IPS-18c (cell line): ENCODE measurements around the gene UBE2G2.

Experiments
- H3K4me3 ChIP-seq: 2 replicates; pipeline ENCODE4 v1.7.0; 2013; ENCODE audit warnings: low read depth, mild to moderate bottlenecking, low read length, moderate library complexity; ENCODE audit not compliant: insufficient read depth
- H3K9me3 ChIP-seq: one replicate; pipeline ENCODE4 v1.6.1; 2013; ENCODE audit warnings: mild to moderate bottlenecking, low read length, moderate library complexity; ENCODE audit not compliant: control insufficient read depth, insufficient read depth

Gene UBE2G2

GRCh38 chr21:44763050-44763378 is 38.6 kb downstream of the UBE2G2 start:
- H3K4me3 ChIP-seq: no peak overlapping the region
- H3K9me3 ChIP-seq: peaks cover 5% of the 10 kb centered on the region

GRCh38 chr21:44762221-44763049 is 39.2 kb downstream of the UBE2G2 start:
- no peak overlapping the region for H3K4me3 ChIP-seq
- H3K9me3 ChIP-seq: peaks cover 5% of the 10 kb centered on the region

GRCh38 chr21:44761747-44762208 is 39.8 kb downstream of the UBE2G2 start:
- Histone ChIP-seq H3K9me3 (peaks cover 5% of the 10 kb centered on the region), H3K4me3 (no peak overlapping the region)

GRCh38 chr21:44761011-44761729 is 40.5 kb downstream of the UBE2G2 start:
- no peak overlapping the region for H3K4me3 ChIP-seq

GRCh38 chr21:44760376-44760775 is 41.2 kb downstream of the UBE2G2 start:
- H3K4me3 ChIP-seq: no peak overlapping the region
- peaks cover 7% of the 10 kb centered on the region for H3K9me3 ChIP-seq

More at GRCh38 chr21:44761011-44761729, 40.5 kb downstream of the UBE2G2 start:
- peaks cover 5% of the 10 kb centered on the region for H3K9me3 ChIP-seq

GRCh38 chr21:44759628-44760285 is 41.9 kb downstream of the UBE2G2 start:
- no peak overlapping the region for H3K4me3 ChIP-seq
- peaks cover 7% of the 10 kb centered on the region for H3K9me3 ChIP-seq

- peaks cover 7% of the 10 kb centered on the region for H3K9me3 ChIP-seq
Observed at GRCh38 chr21:44758781-44759627, 42.6 kb downstream of the UBE2G2 start.

GRCh38 chr21:44758141-44758561 is 43.5 kb downstream of the UBE2G2 start:
- Histone ChIP-seq H3K4me3 (no peak overlapping the region), H3K9me3 (peaks cover 7% of the 10 kb centered on the region)

More at GRCh38 chr21:44758781-44759627, 42.6 kb downstream of the UBE2G2 start:
- H3K4me3 ChIP-seq: no peak overlapping the region

- Histone ChIP-seq H3K4me3 (no peak overlapping the region), H3K9me3 (peaks cover 7% of the 10 kb centered on the region)
Observed at GRCh38 chr21:44757731-44758130, 43.9 kb downstream of the UBE2G2 start.

- H3K9me3 ChIP-seq: peaks cover 2% of the 10 kb centered on the region
- H3K4me3 ChIP-seq: no peak overlapping the region
Observed at GRCh38 chr21:44756423-44757185, 45.0 kb downstream of the UBE2G2 start.

GRCh38 chr21:44755227-44755626 is 46.4 kb downstream of the UBE2G2 start:
- Histone ChIP-seq H3K4me3 (no peak overlapping the region), H3K9me3 (peaks cover 2% of the 10 kb centered on the region)

GRCh38 chr21:44753357-44753756 is 48.3 kb downstream of the UBE2G2 start:
- Histone ChIP-seq H3K4me3 (no peak overlapping the region), H3K9me3 (peaks cover 2% of the 10 kb centered on the region)

GRCh38 chr21:44752671-44753235 is 48.9 kb downstream of the UBE2G2 start:
- Histone ChIP-seq H3K9me3 (peaks cover 5% of the 10 kb centered on the region), H3K4me3 (no peak overlapping the region)

GRCh38 chr21:44751799-44752636 is 49.6 kb downstream of the UBE2G2 start:
- Histone ChIP-seq H3K4me3 (no peak overlapping the region), H3K9me3 (peaks cover 5% of the 10 kb centered on the region)

GRCh38 chr21:44751186-44751798 is 50.3 kb downstream of the UBE2G2 start:
- Histone ChIP-seq H3K9me3 (peaks cover 5% of the 10 kb centered on the region), H3K4me3 (no peak overlapping the region)
